Measurements from ENCODE around the gene C2orf68.
A peak's percentile ranks its signal among the peaks of the same experiment; 100 is the strongest.
"Not testable (repeated sequence)": the region's sequence is repeated elsewhere in the genome, so short reads cannot be mapped to it uniquely, and the experiment has no call there.

C2orf68 gene

GRCh38 chr2:85598594-85599340 lies 13.1 kb downstream of the C2orf68 start:
- DNase-seq = no peak

GRCh38 chr2:85597241-85597640 lies 14.6 kb downstream of the C2orf68 start:
- DNase-seq = no peak

- no peak for DNase-seq
Measured at GRCh38 chr2:85596486-85597143, 15.3 kb downstream of the C2orf68 start.

- no peak for DNase-seq
Measured at GRCh38 chr2:85596026-85596333, 15.9 kb downstream of the C2orf68 start.

GRCh38 chr2:85595301-85596025 lies 16.4 kb downstream of the C2orf68 start, which contains the start of gene RNF181:
Gene RNF181 (plus strand): TSS chr2:85595745. CDS start chr2:85595764, 19 bp downstream.
- peak; percentile 92 for DNase-seq

- DNase-seq = no peak
Measured at GRCh38 chr2:85594715-85595300, 17.1 kb downstream of the C2orf68 start.

GRCh38 chr2:85593023-85593422 lies 18.8 kb downstream of the C2orf68 start:
- DNase-seq = no peak

- not testable (repeated sequence) for DNase-seq
Measured at GRCh38 chr2:85592299-85592698, 19.6 kb downstream of the C2orf68 start.

GRCh38 chr2:85591563-85591962 lies 20.3 kb downstream of the C2orf68 start:
- DNase-seq = no peak

- DNase-seq = no peak
Measured at GRCh38 chr2:85590950-85591349, 20.9 kb downstream of the C2orf68 start.

- no peak for DNase-seq
Measured at GRCh38 chr2:85589982-85590791, 21.7 kb downstream of the C2orf68 start.

GRCh38 chr2:85589181-85589580 lies 22.7 kb downstream of the C2orf68 start:
- DNase-seq = no peak

GRCh38 chr2:85588645-85589044 lies 23.2 kb downstream of the C2orf68 start:
- DNase-seq = no peak

- no peak for DNase-seq
Measured at GRCh38 chr2:85588236-85588635, 23.6 kb downstream of the C2orf68 start.

GRCh38 chr2:85585781-85586105 lies 26.1 kb downstream of the C2orf68 start:
- DNase-seq = no peak

- no peak for DNase-seq
Measured at GRCh38 chr2:85584857-85585780, 26.7 kb downstream of the C2orf68 start.

- DNase-seq = no peak
Measured at GRCh38 chr2:85584354-85584856, 27.5 kb downstream of the C2orf68 start, which contains the start of gene VAMP5. Gene VAMP5 (plus strand): TSS chr2:85584431. CDS start chr2:85584491, 60 bp downstream.

GRCh38 chr2:85583667-85584353 lies 28.1 kb downstream of the C2orf68 start:
- no peak for DNase-seq

- DNase-seq = no peak
Measured at GRCh38 chr2:85582492-85582891, 29.4 kb downstream of the C2orf68 start.

GRCh38 chr2:85580206-85580605 lies 31.7 kb downstream of the C2orf68 start:
- no peak for DNase-seq

All from NCI-H748 treated with DMSO at 0.1 percent for 48 hours (cell line).